ENCODE results near the gene MTIF3.
"Not testable (repeated sequence)": the region's sequence is repeated elsewhere in the genome, so short reads cannot be mapped to it uniquely, and the experiment has no call there.

The MTIF3 gene

GRCh38 chr13:27408074-27408473, 42.3 kb downstream of the MTIF3 start:
- DNase-seq, result no peak

- no peak for DNase-seq
Measured at GRCh38 chr13:27406178-27406939, 44.0 kb downstream of the MTIF3 start.

DNA sequence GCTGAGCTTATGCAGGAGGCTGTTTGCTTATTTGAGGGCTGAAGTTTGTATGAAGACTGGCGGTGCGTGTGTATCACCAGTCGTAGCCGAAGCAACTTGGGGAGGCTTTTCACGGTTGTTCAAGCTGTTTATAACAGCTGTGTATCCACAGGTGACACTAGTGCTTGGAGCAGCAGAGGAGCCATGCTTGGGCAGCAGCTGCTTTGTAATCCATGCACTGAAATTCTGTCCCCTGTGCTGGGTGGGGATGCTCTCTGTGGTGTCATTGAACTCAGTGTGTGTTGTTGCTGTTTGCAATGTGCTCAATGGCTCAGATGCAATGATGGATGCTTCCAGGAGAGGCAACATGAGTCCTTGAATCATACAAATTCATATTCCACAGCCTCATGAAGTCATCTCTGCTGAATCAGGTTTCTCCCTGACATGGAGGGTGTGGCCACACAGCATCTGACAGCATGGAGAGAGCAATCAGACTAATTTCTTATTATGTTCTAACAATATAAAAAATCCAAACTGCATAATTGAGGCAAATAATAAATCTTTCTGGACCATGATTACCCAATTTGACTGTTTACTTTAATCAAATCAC, 44.7 kb downstream of the MTIF3 start:
- DNase-seq, result no peak

DNA sequence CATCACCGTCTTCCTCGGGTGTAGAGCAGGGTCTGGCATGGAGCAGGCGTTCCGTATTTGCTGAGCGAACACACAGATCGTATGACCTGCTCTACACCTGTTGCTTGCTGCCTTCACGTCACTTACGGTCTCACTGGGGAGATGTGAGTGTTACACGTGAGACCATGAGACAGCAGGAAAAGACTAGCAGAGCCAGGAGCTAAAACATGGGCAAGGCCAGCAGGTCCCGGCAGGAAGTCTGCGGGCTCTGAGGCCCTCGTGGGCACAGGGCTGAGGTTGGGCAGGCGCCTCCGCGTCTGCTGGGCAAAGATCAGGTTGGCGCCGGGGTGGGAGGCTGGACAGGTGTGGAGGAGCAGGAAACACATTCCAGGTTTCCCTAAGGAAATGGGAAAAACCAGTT, 45.7 kb downstream of the MTIF3 start:
- DNase-seq, result no peak

GRCh38 chr13:27403727-27404385, 46.5 kb downstream of the MTIF3 start:
- DNase-seq, result no peak

DNA sequence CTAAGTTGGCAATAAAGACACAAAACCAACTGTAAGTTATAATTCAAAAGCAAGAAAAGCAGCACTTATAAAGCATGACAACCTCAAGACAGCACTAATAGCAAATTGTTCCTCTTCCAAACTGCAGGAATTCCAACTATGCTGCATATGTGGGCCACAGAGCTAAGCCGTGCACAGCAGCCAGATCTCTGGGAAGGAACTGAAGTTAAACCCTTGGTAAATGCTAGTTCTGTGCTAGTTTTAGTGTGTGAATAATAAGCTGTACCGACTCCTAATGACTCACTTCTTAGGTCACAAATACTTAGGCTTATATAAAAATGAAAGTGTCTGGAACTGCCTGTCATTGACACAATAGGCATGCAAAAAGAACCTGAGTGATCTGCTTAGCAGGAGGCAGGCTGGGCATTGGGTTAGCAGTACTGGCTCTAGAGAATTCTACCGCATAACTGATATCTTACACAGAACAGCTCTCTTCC, 47.1 kb downstream of the MTIF3 start:
- DNase-seq, result no peak

DNA sequence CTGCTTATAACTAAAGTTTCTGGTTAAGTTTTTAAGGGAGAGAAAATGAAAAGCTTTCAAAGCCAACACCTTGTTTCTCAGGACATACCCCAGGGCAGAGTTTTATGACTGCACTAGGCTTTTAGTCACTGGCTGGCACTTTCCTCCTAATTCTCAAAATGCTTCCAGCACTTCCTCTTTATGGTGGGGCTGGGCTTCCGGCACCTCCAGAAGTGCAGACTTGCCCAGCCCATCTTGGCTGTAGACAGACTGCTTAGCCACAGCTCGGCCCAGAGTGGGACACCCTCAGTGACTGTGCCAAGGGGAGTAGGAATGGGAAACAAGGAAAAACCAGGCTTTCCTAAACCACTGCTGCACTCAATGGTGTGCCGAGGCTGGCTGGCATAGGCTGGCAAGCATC, 49.2 kb downstream of the MTIF3 start:
- DNase-seq, result no peak

DNA sequence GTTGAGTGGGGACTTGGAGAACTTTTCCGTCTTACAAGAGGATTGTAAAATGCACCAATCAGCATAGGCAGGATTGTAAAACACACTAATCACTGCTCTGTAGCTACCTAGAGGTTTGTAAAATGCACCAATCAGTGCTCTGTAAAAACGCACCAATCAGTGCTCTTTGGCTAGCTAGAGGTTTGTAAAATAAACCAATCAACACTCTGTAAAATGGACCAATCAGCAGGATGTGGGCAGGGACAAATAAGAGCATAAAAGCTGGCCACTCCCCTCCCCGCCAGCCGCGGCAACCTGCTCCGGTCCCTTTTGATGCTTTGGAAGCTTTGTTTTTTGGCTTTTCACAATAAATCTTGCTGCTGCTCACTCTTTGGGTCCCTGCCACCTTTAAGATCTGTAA, 50.0 kb downstream of the MTIF3 start:
- not testable (repeated sequence) for DNase-seq

DNA sequence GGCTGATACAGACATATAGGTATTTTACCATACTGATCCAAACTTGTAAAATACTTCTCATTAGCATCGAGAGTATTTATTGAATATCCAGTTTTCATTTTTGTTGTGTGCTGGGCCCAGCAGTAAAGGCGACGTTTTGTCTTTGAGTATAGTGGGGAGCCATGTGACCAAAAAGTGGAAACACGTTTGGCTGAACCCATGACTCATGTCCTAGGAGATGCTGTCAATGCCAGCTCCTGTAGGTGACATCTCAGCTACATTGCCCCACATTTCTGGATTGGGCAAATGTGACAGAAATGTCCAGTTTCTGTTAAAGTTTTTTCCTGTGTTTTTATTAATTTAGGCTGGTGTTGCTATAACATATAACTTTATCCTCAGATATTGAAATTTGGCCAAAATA, 52.0 kb downstream of the MTIF3 start:
- no peak for DNase-seq

DNA sequence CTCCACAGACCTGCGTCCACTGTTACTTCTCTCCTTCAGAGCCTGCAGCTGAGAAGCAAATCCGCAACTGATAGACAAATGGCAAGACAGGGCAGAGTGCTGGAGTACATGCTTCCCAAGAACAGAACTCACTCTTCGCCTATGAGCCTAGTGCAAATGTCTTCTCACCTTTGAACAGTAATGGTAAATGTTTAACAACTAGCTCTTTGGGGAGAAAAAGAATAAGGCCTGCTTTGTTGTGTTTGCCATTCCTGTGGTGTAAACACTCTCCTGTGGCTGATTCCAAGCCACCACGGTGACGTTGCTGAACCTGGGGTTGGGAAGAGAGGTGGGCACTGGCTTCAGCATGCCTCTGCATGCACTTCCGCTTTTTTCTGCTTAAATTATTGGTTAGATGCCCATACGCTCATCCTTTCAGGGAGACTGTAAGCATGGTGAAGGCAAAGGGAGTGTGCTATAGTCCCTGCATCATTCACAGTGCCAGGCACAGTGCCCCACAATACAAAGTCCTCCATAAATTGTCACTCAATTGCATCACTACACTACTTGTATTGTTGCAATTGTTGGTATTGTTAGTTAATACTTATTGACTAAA, 54.0 kb downstream of the MTIF3 start:
- DNase-seq, result no peak

- no peak for DNase-seq
Measured at GRCh38 chr13:27395007-27395510, 55.3 kb downstream of the MTIF3 start.

- DNase-seq, result no peak
Measured at GRCh38 chr13:27393101-27393500, 57.3 kb downstream of the MTIF3 start.

DNA sequence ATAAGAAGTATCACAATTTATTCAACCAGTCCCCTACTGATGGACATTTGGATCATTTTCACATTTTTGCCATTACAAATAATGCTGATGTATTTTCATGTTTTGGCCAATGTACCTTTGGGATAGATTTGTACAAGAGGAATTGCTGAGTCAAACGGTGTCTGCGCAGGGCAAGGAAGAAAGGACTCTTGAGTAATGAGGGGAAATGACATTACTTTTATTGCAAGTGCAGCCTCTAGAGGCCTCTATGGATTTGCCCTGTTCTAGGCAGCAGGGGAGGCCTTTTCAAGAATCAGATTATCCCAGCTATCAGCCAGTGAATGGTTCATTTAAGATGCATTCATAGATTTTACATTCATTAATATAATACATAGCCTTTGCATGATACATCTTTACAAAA, 58.9 kb downstream of the MTIF3 start:
- no peak for DNase-seq

- no peak for DNase-seq
Measured at GRCh38 chr13:27389891-27390290, 60.5 kb downstream of the MTIF3 start.

- no peak for DNase-seq
Measured at GRCh38 chr13:27388241-27388640, 62.1 kb downstream of the MTIF3 start.
